Neural crest cell (in vitro differentiated cells): ENCODE data around the gene GNAS-AS1. TPM values are rescaled to one million over a fixed set of nuclear protein-coding genes. Genes with fewer than 3 reads are reported as not detected.

Experiments
- DNase-seq: peaks from one replicate; pipeline ENCODE4 v3.0.0; 2021; ENCODE audit warnings: low read depth, mixed read lengths, low spot score
- H3K27ac Mint-ChIP-seq: one replicate; pipeline ENCODE4 v1.8.0; 2021; ENCODE audit warnings: mild to moderate bottlenecking, mixed read lengths; ENCODE audit not compliant: unreplicated experiment
- H3K27me3 Mint-ChIP-seq: 2 replicates; pipeline ENCODE4 v1.8.0; 2021; ENCODE audit warnings: low read depth, mild to moderate bottlenecking, mixed read lengths
- H3K36me3 Mint-ChIP-seq: 2 replicates; pipeline ENCODE4 v1.8.0; 2021; ENCODE audit warnings: low read depth, mild to moderate bottlenecking, mixed read lengths
- H3K4me1 Mint-ChIP-seq: 2 replicates; pipeline ENCODE4 v1.8.0; 2021; ENCODE audit warnings: mixed read lengths
- H3K4me3 Mint-ChIP-seq: one replicate; pipeline ENCODE4 v1.8.0; 2021; ENCODE audit warnings: mild to moderate bottlenecking, mixed read lengths
- H3K9me3 Mint-ChIP-seq: 2 replicates; pipeline ENCODE4 v1.8.0; 2021; ENCODE audit warnings: mixed read lengths
- total RNA-seq: library from RNA; stranded (reverse); gene quantifications from 2 replicates; pipeline ENCODE4 v1.2.1, GENCODE V29; 2021
- TF ChIP-seq, protein P1 (sequence below): fragments of 200-600 bp; sonication (generic); conservative IDR thresholded peaks from 2 replicates; pipeline ENCODE4 v1.5.0; 2021; ENCODE audit warnings: antibody characterized with exemption, mild to moderate bottlenecking

The GNAS-AS1 gene
- total RNA-seq, 1 donor from 2014 or later = 3.8 TPM

- no peaks in the 10 kb centered on the region for H3K9me3 Mint-ChIP-seq
- no peaks in the 10 kb centered on the region for H3K4me1 Mint-ChIP-seq
- no peaks in the 10 kb centered on the region for H3K36me3 Mint-ChIP-seq
- H3K4me3 Mint-ChIP-seq = no peak overlapping the region
- TF ChIP-seq, protein P1, sequence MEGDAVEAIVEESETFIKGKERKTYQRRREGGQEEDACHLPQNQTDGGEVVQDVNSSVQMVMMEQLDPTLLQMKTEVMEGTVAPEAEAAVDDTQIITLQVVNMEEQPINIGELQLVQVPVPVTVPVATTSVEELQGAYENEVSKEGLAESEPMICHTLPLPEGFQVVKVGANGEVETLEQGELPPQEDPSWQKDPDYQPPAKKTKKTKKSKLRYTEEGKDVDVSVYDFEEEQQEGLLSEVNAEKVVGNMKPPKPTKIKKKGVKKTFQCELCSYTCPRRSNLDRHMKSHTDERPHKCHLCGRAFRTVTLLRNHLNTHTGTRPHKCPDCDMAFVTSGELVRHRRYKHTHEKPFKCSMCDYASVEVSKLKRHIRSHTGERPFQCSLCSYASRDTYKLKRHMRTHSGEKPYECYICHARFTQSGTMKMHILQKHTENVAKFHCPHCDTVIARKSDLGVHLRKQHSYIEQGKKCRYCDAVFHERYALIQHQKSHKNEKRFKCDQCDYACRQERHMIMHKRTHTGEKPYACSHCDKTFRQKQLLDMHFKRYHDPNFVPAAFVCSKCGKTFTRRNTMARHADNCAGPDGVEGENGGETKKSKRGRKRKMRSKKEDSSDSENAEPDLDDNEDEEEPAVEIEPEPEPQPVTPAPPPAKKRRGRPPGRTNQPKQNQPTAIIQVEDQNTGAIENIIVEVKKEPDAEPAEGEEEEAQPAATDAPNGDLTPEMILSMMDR = no peak
- no peak for DNase-seq
- H3K27ac Mint-ChIP-seq = no peak overlapping the region
- peaks cover 16% of the 10 kb centered on the region for H3K27me3 Mint-ChIP-seq
Measured at GRCh38 chr20:58790454-58790853, 60.2 kb downstream of the GNAS-AS1 start.

GRCh38 chr20:58788896-58789544 is 61.7 kb downstream of the GNAS-AS1 start:
- no peaks in the 10 kb centered on the region for H3K36me3 Mint-ChIP-seq

GRCh38 chr20:58787211-58788005 is 63.3 kb downstream of the GNAS-AS1 start:
- Mint-ChIP-seq H3K36me3 (no peaks in the 10 kb centered on the region), H3K4me1 (no peaks in the 10 kb centered on the region), H3K27me3 (peaks cover 19% of the 10 kb centered on the region), H3K27ac (no peak overlapping the region), H3K4me3 (no peak overlapping the region), H3K9me3 (no peaks in the 10 kb centered on the region)
- no peak for DNase-seq
- TF ChIP-seq, protein P1 = no peak

More at GRCh38 chr20:58788896-58789544, 61.7 kb downstream of the GNAS-AS1 start:
- Mint-ChIP-seq H3K27ac (no peak overlapping the region), H3K27me3 (peaks cover 16% of the 10 kb centered on the region), H3K4me3 (no peak overlapping the region), H3K9me3 (no peaks in the 10 kb centered on the region), H3K4me1 (no peaks in the 10 kb centered on the region)
- TF ChIP-seq, protein P1 = no peak
- no peak for DNase-seq

- Mint-ChIP-seq H3K36me3 (no peaks in the 10 kb centered on the region), H3K27ac (no peak overlapping the region), H3K4me3 (no peak overlapping the region), H3K27me3 (peaks cover 20% of the 10 kb centered on the region), H3K4me1 (no peaks in the 10 kb centered on the region), H3K9me3 (no peaks in the 10 kb centered on the region)
- DNase-seq = no peak
- TF ChIP-seq, protein P1 = no peak
Measured at GRCh38 chr20:58784321-58785074, 66.2 kb downstream of the GNAS-AS1 start.

DNA sequence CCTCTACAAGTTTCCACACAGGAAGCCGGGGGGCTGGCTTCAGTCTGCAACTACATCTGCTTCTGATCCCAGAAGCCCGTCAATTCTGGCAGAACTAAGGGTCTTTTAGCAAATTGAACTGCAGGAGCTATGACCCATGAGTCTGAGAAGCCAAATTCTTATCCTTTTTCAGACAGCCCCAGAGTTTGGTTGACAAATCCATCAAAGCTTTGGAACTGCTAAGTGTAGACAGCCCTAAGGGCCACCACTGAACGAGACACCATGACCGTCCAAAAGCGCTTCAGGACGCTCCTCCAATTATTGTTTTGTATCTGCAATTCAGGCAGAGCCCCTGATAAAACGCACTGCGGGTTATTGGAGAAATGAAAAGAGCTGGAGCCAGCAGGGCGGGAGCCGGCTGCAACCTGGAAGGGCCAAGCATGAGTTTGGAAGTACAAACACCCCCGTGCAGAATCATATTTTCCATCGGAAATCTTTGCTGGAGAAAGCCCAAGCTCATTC is 67.1 kb downstream of the GNAS-AS1 start:
- H3K4me3 Mint-ChIP-seq = no peak overlapping the region
- H3K9me3 Mint-ChIP-seq = no peaks in the 10 kb centered on the region
- no peak overlapping the region for H3K27ac Mint-ChIP-seq
- no peak for DNase-seq
- H3K4me1 Mint-ChIP-seq = no peaks in the 10 kb centered on the region
- no peaks in the 10 kb centered on the region for H3K36me3 Mint-ChIP-seq
- TF ChIP-seq, protein P1 = no peak
- H3K27me3 Mint-ChIP-seq = peaks cover 16% of the 10 kb centered on the region
